Natural killer cell treated with Interleukin-12 subunit alpha and Interleukin-12 subunit beta and Interleukin-15 and Interleukin-18, amount 100 ng/mL, for 72 hours (primary cell): ENCODE data around the gene GARNL3. TPM values are rescaled to one million over a fixed set of nuclear protein-coding genes. Genes with fewer than 3 reads are reported as not detected.

Experiments used
- total RNA-seq, 2 donors: library from RNA; stranded (reverse); gene quantifications; one replicate each; pipeline ENCODE4 v1.2.3, GENCODE V29; 2022

Gene GARNL3
- total RNA-seq, 2 donors from 2014 or later: 1.2 to 7.4 TPM

Other genes with a start within 250 kb of the GARNL3 start
- gene ANGPTL2, start 142.1 kb upstream of the GARNL3 start, total RNA-seq: not detected
- 10 to 100 TPM in 1 of 2 donors, 1 to 10 TPM in 1; 8.8 to 16.5 TPM for gene SLC2A8, start 132.4 kb downstream of the GARNL3 start, total RNA-seq
- gene ZNF79, start 159.6 kb downstream of the GARNL3 start, total RNA-seq: 10 to 100 TPM; 14.4 to 16.3 TPM
- 1,000 to 10,000 TPM in 1 of 2 donors, 100 to 1,000 TPM in 1; 698 to 1,282 TPM for gene RPL12, start 186.6 kb downstream of the GARNL3 start, total RNA-seq
- 10 to 100 TPM; 17.5 to 34.4 TPM for gene LRSAM1, start 186.7 kb downstream of the GARNL3 start, total RNA-seq